ENCODE data around the gene FAM98B.

Gene FAM98B

DNA sequence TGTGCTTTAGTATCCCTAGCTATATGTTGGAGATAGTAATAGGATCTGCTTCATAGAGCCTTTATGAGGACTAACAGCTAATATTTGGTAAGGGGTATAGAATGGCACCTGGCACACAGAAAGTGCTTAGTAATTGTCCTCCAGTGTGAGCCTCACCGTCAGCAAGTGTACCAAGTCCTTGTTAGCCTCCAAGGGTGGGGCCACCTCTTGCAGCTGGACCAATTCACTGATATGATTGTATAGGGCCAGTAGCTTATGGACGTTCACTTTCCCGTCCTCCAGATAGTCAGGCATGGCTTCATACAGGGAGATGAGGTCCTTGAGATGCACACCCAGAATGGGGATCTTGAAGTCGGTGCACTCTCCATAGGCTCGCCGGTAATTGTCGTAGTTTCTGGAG, 53.6 kb downstream of the FAM98B start:
- no peak for DNase-seq

DNA sequence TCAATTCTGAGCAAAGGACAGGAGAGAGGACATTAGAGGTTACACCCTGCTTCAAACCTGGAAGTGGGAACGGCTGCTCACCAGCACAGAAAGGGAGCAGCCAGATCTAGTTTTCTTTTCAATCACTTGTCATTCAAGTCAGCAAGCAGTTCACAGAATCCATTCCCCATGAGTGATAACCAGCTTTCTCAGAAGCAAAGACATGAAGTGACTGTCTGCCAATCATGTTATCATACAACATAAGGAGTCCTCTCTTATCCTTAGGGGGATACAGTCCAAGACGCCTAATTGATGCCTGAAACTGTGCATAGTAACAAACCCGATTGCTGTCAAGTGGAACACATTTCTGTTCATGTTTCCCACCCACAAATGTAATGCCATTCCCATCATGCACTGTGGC, 54.7 kb downstream of the FAM98B start:
- DNase-seq: no peak

DNA sequence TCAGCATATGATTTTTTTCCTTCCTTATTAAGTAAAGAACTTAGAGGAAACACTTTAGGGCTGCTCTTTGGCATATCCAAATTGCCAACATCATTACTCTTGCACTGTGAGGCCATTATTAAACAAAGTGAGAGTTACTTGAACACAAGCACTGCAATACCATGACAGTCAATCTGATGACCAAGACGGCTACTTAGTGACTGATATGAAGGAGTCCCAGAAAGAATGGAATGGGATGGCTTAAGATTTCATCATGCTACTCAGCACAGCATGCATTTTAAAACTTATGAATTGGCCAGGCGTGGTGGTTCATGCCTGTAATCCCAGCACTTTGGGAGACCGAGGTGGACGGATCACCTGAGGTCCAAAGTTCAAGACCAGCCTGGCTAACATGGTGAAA, 55.2 kb downstream of the FAM98B start:
- no peak for DNase-seq

DNA sequence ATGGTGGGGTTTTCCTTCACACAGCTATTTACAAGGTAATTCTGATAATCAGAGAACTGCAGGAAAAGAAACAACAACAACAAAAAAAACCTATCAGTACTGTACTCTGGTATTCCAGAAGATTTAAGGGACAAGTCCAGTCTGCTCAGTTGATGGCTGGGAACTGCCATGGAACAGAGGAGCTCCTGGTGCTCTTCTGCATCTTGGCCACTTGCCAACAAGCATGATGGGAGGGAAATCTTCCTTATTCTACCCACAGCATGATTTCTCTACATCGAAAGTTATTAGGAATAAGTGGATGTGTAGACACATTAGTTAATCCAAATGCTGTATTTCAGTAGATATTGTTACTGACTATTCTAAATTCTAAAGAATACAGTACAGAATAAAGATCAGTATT, 59.0 kb downstream of the FAM98B start:
- no peak for DNase-seq

DNA sequence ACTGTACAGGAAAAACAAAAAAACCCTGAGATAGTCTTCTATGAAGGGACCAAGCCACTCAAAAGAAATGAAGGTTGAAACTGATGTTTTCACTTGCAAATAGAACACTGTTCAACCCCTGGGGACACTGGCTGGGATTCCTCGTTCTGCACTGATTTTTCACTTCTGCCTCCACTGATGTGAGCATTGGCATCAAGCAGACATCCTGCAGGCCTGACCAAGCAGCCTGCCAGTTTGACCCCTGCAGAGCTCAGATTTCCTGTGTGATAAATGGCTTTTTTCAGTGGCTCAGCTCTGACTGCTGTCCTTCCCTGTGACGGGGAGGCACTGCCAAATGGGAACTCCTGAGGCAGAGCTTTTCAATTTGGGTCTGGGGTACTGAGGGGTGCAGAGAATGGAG, 60.7 kb downstream of the FAM98B start:
- DNase-seq: no peak

DNA sequence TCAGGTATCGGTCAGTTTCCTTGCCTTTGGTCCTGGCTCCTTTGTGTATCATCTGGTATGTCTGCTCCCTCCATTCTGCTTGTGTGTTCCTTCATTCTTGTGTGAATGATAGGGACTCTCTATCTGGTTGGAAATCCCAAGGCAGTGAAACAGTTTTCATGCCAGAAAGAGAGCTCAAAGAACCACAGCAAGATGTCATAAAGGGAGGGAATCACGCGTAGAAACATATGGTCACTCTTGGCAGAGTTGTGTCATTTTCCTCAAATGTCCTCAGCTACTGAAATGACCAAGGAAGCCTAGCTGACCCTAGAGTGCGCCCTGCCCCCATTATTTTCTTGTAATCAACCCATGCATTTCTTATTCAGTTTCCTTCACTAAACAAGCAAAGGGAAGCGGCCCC, 62.7 kb downstream of the FAM98B start:
- no peak for DNase-seq

GRCh38 chr15:38517312-38517975, 63.5 kb downstream of the FAM98B start:
- DNase-seq: no peak

DNA sequence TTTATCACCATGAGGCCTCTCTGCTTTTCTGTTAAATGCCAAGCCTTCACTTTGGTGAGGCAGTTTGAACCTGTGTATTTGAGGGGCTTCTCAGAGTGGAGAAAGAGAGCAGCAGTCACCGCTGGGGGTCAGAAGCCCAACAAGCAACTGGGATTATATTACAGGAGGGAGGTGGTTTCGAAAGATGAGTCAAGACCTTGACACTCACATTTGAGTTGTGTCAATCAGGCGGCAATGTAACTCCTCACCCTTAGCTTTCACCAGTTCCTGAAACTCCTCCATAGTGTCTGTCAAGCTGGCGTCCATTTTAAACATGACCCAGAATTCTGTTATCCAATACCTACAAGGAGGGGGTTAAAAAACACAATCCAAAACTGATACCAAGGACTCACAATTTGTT, 64.2 kb downstream of the FAM98B start:
- no peak for DNase-seq

DNA sequence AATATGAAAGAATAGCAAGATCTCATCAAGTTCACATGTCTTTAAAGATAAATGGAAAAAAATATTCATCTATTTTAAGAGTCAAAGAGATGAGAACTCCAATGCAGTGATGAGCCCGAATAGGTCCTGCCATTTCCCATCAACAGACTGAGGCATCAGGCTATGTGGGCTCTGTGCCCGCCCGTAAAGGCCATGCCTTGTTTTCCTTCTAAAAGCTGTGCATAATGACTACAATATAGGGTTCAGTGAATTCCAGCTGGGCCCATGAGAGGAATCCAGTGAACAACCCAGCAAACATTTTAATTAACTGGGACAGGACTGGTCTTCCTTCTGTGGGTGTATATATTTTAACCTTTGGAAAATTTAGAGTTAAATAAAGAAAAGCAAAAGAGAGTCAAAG, 66.1 kb downstream of the FAM98B start:
- DNase-seq: no peak

GRCh38 chr15:38521316-38521715, 67.4 kb downstream of the FAM98B start:
- no peak for DNase-seq

- no peak for DNase-seq
Measured at GRCh38 chr15:38522922-38523321, 69.0 kb downstream of the FAM98B start.

- no peak for DNase-seq
Measured at GRCh38 chr15:38524156-38524555, 70.2 kb downstream of the FAM98B start.

DNA sequence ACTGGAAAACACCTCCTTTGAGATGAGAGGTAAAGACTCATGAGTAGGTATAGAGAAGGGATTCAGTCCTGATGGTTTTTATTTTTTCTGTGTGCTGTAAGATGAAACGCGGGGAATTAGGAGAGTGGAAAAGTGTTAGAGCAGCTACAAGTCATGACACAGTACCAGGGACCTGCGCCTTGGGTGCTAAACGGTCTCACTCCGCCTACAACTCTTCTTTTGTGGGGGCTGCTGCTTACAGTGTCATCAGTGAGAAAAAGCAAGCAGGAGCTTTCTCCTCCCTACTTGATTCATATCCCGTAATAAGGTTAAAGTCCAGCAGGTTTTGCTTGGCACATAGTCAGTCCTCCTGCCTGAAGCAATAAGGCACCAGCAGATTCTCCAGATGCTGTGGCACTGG, 71.6 kb downstream of the FAM98B start:
- DNase-seq: no peak

GRCh38 chr15:38526158-38526557, 72.2 kb downstream of the FAM98B start:
- DNase-seq: no peak

DNA sequence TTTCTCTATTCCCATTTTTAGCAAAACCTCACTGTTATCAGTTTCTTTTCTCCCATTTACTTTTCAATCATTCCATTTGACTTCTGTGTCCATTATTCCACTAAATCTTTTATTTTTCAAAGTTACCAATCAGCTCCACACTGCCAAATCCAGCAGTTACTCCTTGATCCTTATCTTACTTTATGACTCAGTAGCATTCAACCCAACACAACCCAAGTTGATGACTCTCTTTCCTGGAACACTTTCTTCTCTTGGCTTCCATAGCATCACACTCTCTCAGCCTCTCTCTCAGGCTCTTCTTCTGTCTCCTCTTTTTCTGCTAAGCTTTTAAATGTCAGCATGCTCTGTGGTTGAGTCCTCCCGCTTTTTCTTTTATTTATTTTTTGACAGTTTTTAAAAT, 74.4 kb downstream of the FAM98B start:
- no peak for DNase-seq

- DNase-seq: no peak
Measured at GRCh38 chr15:38530113-38530512, 76.2 kb downstream of the FAM98B start.

DNA sequence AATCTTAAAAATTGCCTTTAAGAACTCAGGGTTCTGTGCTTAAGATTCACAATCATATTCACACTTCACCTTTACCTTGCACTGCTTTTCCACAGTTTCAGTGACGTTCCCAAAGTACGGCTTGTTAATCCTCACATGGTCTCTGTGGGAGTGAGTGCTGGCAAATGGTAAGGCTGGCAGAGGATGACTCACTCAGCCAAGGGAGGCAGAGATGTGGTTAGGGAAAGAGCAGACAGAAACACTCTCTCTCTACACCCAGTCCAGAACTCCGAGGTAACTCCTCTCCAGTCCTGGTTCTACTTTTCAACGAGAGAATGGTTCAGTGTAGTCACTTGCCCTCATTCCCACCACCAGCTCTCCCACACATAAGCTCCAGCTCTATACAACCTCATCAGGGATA, 77.6 kb downstream of the FAM98B start:
- no peak for DNase-seq

DNA sequence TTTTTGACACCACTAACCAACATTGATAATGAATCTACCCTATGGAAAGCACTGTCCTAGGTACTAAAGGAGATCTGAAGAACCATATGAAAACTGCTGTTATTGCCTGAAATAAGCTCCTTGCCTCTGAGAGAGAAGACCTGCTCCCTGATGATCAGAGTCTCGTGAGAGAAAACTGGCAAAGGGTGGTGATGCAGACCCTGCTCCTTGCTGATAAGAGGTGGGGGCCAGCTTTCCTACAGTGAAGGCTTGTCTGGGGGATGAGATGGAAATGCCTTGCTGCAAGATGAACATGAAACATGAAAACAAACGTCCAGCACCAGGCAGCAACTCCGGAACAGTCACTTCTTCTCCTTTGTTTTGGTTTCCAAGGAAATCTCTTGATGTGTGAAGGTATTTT, 78.8 kb downstream of the FAM98B start:
- no peak for DNase-seq

- DNase-seq: no peak
Measured at GRCh38 chr15:38533416-38533915, 79.5 kb downstream of the FAM98B start.

DNA sequence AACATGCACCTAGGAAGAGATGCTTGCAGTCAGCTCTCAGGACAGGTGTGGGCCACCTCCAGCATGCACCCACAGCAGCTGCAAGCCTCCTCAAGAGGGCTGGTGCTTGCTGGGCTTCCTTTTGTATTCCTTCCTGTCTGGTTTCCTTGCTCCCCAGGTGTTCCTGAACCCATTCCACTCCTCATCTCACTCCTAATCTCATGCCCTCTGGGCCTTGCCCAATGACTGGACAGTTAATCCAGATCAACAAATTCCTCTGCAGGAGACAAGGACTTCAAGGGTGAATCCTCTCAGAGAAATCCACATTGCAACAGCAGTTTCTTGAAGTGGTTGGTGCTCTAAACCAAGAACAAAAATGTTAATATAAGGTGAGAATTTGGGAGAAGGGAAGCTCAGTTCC, 80.0 kb downstream of the FAM98B start:
- DNase-seq: no peak

- DNase-seq: no peak
Measured at GRCh38 chr15:38534691-38535090, 80.8 kb downstream of the FAM98B start.

DNA sequence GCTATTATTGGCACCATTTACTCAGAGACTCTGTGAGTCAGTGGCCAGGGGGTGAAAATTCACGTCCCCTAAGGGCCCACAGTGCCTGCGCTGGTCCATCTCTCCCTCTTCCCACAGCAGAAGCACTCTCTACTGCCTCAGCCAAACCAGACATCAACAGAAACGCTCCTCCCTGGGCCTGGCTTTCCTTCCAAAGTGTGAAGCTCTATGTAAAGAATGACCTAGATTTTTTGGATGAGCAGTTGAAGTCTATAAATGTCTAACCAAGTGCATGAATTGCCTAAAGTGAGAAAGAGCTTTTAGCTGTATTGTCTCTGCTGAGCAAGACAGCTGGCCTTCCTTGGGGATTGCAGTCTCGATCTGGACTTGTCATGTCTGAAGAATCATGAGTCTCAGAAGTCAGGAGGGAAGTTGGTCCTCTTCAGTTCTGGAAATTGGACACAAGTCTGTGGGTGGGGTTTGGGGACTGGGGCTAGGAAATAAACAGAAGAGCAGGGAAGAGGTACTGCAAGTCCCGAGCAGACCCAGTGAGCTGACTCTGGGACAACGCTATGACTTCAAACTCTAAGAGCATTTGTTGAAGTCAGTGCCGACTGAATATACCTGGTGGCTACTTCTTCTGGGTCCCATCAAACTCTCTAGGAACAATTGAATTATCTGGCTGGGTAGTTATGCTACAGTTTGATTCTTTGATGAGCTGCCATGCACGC, 81.7 kb downstream of the FAM98B start:
- no peak for DNase-seq

- DNase-seq: no peak
Measured at GRCh38 chr15:38536201-38536676, 82.3 kb downstream of the FAM98B start.

Data from right kidney (tissue), 1 donor.